ENCODE results near the gene UQCRHL.

- no peak for TF ChIP-seq CTCF (IDR thresholded peaks at IDR 0.05)
- no peak for TF ChIP-seq REST (IDR thresholded peaks at IDR 0.05; ENCODE audit: insufficient read depth in 1 of 2, low read depth in 2 of 2, low read length in 1 of 2)
These were observed 26.5 kb upstream of the UQCRHL start for GRCh38 chr1:15833842-15834405.

Measured in Panc1 (cell line).